ENCODE results near the gene NOC3L.
"Not testable (repeated sequence)": the region's sequence is repeated elsewhere in the genome, so short reads cannot be mapped to it uniquely, and the experiment has no call there.

NOC3L gene

GRCh38 chr10:94362360-94363250, at the start of gene NOC3L:
Gene NOC3L, minus strand, starts transcription at chr10:94362939. Its CDS starts 101 bp downstream, at chr10:94362838.
- DNase-seq (ENCODE audit: extremely low spot score, insufficient read length, low read depth) (peak; percentile 91), FAIRE-seq (peak; percentile 99)

GRCh38 chr10:94412449-94412848, 49.7 kb upstream of the NOC3L start:
- DNase-seq (ENCODE audit: extremely low spot score, insufficient read length, low read depth) (no peak), FAIRE-seq (no peak)

GRCh38 chr10:94411304-94411703, 48.6 kb upstream of the NOC3L start:
- no peak for FAIRE-seq
- no peak for DNase-seq (ENCODE audit: extremely low spot score, insufficient read length, low read depth)

GRCh38 chr10:94409021-94409657, 46.4 kb upstream of the NOC3L start:
- DNase-seq (ENCODE audit: extremely low spot score, insufficient read length, low read depth) (no peak), FAIRE-seq (no peak)

- DNase-seq (ENCODE audit: extremely low spot score, insufficient read length, low read depth) (no peak), FAIRE-seq (no peak)
These were observed 44.9 kb upstream of the NOC3L start for GRCh38 chr10:94407668-94408067.

GRCh38 chr10:94405406-94405805, 42.7 kb upstream of the NOC3L start:
- no peak for DNase-seq (ENCODE audit: extremely low spot score, insufficient read length, low read depth)
- no peak for FAIRE-seq

GRCh38 chr10:94403380-94404213, 40.9 kb upstream of the NOC3L start:
- DNase-seq (ENCODE audit: extremely low spot score, insufficient read length, low read depth): peak; percentile 51
- peak; percentile 78 for FAIRE-seq

- DNase-seq (ENCODE audit: extremely low spot score, insufficient read length, low read depth) (no peak), FAIRE-seq (no peak)
These were observed 40.2 kb upstream of the NOC3L start for GRCh38 chr10:94402843-94403379.

- FAIRE-seq: peak; percentile 95
- peak; percentile 75 for DNase-seq (ENCODE audit: extremely low spot score, insufficient read length, low read depth)
These were observed 39.6 kb upstream of the NOC3L start, which contains the start of gene TBC1D12 for GRCh38 chr10:94402204-94402842. Gene TBC1D12, plus strand, starts transcription at chr10:94402541. Its CDS starts 73 bp downstream, at chr10:94402614.

- no peak for FAIRE-seq
- DNase-seq (ENCODE audit: extremely low spot score, insufficient read length, low read depth): no peak
These were observed 36.0 kb upstream of the NOC3L start for GRCh38 chr10:94398762-94399161.

GRCh38 chr10:94397549-94398370, 35.0 kb upstream of the NOC3L start:
- FAIRE-seq (no peak), DNase-seq (ENCODE audit: extremely low spot score, insufficient read length, low read depth) (no peak)

- not testable (repeated sequence) for FAIRE-seq; DNase-seq (ENCODE audit: extremely low spot score, insufficient read length, low read depth)
These were observed 29.4 kb upstream of the NOC3L start for GRCh38 chr10:94392117-94392516.

- not testable (repeated sequence) for DNase-seq (ENCODE audit: extremely low spot score, insufficient read length, low read depth); FAIRE-seq
These were observed 23.0 kb upstream of the NOC3L start for GRCh38 chr10:94385733-94386132.

- DNase-seq (ENCODE audit: extremely low spot score, insufficient read length, low read depth): no peak
- FAIRE-seq: no peak
These were observed 20.8 kb upstream of the NOC3L start for GRCh38 chr10:94383530-94383929.

GRCh38 chr10:94376865-94377264, 14.1 kb upstream of the NOC3L start:
- no peak for DNase-seq (ENCODE audit: extremely low spot score, insufficient read length, low read depth)
- FAIRE-seq: no peak

GRCh38 chr10:94375374-94375773, 12.6 kb upstream of the NOC3L start:
- FAIRE-seq: no peak

GRCh38 chr10:94370501-94370900, 7.8 kb upstream of the NOC3L start:
- DNase-seq (ENCODE audit: extremely low spot score, insufficient read length, low read depth) (no peak), FAIRE-seq (no peak)

More at GRCh38 chr10:94375374-94375773, 12.6 kb upstream of the NOC3L start:
- no peak for DNase-seq (ENCODE audit: extremely low spot score, insufficient read length, low read depth)

GRCh38 chr10:94366382-94366781, 3.6 kb upstream of the NOC3L start:
- FAIRE-seq (no peak), DNase-seq (ENCODE audit: extremely low spot score, insufficient read length, low read depth) (no peak)

- DNase-seq (ENCODE audit: extremely low spot score, insufficient read length, low read depth) (no peak), FAIRE-seq (no peak)
These were observed 1.7 kb upstream of the NOC3L start for GRCh38 chr10:94364482-94364881.

Data from GM18507 (cell line).